Fibroblast of upper back skin (primary cell): ENCODE measurements around the gene SEC31B.

Source experiments
- DNase-seq: peaks from one replicate; pipeline ENCODE4 v3.0.0-alpha.2; 2013

The SEC31B gene

DNA sequence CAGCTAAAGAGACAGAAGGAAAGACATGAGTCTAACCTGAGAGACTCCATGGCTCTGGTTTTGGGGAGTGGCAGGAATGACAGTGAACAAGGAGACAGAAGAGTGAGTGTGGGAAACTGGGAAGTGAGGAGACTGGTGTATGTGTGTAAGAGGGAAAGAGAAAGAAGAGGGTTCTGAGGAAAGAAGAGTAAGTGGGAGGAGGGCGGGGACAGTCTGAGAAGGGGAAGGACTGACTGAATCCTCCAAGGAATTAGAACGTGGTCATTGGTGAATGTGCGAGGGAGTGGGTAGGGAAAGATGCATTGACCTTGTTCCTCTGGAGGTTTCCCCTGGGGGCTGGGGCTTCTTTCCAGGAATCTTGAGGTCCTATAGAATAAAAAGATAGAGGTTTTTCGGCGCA lies 30.3 kb downstream of the SEC31B start:
- no peak for DNase-seq

DNA sequence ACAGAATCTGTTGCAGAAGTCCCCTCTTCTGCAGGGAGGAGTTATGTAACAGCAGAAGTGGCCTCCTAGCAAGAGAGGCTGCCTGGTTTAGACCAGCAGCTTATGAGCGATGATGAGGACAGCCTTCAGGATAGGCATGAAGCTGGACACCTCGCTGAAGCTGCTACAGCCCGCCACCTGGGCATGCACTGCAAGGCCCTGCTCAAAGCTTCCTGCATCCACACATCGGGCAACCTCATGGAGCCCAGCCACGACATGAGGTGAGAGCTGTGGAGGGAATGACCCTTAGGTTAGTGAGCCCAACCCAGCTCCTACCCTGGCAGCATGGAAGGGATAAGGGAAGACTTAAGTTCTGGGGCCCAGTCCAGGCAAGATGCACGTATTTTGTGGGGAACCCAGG lies 32.1 kb downstream of the SEC31B start:
- no peak for DNase-seq

DNA sequence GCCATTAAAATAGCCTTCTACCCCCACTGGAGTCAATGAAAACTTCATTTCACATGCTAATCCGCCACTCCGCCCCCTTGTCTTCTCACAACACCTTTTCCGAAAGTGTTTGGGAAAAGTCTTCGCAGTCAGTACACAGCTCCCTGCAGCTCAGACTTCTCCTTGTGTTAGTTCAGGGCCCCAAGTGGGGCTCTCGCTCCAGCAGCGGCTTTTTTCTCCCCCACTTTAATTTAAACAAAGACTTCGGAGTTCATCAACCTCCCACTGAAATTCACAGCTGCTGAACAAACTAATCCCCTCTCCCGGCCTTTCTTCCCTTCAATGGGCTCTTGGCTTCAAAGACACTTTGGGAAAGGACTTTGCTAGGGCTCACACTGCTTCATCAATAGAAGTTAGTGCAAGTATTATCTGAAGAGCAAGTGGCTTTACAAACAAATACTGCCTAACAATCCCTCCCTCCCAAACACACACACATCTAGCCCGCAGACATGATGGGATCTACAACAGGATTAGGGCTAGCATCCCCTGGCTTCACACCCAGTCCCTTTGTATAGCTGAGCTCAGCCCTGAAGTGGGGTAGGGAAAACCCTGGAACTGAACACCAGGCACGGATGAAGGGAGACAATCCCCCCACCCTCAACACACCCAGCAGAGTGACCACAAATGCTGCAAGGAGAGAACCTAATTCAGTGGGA lies 33.7 kb downstream of the SEC31B start:
- no peak for DNase-seq

DNA sequence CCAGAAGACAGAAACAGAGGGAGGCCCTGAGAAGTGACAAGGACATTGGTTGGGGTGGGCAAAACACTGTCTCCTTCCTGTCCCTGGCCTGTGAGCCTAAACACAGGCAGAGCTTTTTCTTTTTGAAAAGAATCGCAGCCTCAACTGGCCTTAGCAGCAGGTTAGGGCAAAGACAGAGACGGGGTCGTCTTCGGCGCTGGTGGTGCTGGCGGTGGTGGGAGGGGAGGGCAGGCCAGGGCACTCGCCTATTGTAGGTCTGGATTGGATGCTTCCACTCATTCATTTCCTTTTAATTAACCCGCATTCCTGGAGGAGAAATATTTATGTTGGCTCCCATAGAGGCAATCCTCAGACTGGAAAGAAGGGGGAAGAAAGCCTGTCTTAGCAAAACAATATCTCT lies 34.3 kb downstream of the SEC31B start:
- no peak for DNase-seq

DNA sequence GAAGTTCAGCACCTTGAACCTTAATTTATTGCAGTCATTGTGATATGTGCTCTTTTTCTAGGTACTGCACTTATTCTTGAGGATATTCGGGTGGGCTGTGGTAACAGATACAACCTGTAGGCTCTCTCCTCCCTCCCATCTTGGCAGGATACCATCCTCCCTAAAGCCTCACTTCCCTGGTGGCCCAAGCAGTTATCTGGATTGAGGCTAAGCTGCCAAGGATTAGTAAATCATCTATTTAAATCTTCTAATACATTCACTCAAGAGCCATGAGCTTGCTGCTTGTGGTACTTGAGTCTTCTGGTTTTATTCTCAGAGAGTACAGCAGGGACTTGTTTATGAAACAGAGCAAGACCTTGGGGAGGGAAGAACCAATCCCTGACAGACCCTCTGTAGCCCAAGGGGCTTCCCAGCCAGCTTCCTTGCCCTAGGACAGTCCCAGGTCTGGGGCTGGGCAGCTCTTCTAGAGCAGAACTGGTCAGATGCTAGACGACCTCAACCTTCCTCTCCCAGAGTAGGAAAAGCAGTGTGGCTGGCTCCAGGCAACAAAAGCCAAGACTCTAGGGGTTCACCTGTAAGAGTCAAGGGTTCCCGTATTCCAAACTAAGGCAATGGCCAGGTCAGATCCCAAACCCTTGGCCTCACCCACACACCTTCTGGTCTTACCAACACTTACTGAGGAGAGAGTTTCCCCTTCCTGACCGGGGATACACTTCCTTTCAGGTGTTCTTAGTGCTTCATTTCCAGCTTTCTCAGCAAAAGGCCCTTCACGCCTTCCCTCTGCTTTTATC lies 35.6 kb downstream of the SEC31B start:
- no peak for DNase-seq

DNA sequence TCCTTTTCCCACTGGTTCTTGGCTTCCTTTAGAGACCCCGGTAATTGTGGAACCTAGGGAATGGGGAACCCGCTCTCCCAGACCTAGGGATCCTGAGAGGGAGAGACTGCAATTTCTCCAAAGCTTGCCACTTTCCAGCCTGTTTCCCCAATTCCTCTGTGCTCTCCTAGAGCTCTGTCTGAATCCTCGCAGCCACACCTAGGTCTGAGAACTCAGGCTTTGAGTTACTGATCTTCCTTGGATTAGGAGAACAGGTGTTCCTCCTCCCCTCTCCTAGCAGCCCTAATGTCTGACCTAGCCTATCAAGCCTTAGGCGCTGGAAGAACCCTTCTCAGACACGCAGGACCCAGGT lies 36.9 kb downstream of the SEC31B start:
- no peak for DNase-seq

DNA sequence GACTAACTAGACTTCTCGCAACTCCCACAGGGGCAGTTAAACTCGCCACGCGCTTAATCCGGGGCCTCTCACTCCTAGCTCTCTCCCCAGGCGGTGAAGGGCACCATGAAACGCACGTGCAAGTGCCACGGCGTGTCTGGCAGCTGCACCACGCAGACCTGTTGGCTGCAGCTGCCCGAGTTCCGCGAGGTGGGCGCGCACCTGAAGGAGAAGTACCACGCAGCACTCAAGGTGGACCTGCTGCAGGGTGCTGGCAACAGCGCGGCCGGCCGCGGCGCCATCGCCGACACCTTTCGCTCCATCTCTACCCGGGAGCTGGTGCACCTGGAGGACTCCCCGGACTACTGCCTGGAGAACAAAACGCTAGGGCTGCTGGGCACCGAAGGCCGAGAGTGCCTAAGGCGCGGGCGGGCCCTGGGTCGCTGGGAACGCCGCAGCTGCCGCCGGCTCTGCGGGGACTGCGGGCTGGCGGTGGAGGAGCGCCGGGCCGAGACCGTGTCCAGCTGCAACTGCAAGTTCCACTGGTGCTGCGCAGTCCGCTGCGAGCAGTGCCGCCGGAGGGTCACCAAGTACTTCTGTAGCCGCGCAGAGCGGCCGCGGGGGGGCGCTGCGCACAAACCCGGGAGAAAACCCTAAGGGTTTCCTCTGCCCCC lies 37.4 kb downstream of the SEC31B start:
- peak; percentile 52 for DNase-seq

DNA sequence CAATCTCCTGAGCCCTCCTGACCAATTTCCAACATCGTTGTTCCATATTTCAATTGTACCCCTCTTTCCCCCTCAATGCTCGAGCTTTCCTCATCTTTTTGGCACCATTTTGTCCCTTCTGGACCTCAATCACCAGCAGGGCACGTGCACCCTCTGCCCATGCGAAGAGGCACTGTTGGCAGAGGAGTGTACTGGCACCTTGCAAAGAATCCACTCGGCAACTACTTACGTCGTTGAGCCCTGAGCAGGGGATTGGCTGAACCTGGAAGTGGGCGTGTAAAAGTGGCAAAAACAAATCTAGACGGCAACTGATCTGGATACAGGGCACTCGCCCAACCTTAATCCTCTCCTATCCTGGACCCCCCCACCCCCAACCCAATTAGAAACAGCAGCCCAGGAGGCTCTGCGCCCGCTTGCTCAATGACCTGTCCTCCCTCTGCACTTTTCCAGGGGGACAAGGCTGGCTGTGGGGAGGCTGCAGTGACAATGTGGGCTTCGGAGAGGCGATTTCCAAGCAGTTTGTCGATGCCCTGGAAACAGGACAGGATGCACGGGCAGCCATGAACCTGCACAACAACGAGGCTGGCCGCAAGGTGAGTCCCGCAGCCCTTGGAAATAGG lies 38.1 kb downstream of the SEC31B start:
- peak; percentile 77 for DNase-seq

DNA sequence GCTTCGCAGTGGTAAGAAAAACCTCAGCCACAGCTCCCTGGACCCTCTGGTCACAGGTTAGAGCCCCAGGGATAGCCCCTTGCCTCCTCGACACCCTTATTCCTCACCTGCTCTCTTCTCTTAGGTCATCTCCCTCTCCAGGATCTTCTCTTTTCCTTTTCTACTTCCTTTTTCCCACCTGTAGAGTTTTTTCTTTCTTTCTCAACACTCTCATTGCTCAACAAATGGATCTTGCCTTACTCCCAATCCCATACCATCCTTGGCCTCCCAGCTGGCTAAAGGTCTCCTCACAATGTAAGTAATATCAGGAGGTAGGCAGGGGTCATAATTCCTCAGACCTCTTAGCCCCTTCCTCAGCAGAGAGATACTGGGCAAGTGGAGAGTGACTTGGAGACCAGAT lies 39.7 kb downstream of the SEC31B start:
- DNase-seq = no peak

DNA sequence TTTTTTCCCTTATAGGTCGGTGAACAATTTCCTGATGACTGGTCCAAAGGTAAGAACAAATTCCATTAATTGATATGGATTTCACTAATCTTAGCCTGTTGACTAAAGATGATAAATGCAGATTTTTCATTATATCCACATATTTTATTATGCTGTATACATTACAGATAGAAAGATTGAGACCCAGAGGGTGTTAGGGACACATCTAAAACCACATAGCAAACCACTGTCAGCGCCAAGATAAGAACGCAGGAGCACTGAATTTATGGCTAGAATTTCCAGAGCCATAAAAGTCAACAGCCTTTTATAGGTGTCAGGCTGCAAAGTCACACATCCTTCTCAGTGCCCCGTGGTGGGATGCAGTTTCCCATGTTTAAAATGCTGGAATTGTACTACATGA lies 40.6 kb downstream of the SEC31B start:
- DNase-seq = no peak

DNA sequence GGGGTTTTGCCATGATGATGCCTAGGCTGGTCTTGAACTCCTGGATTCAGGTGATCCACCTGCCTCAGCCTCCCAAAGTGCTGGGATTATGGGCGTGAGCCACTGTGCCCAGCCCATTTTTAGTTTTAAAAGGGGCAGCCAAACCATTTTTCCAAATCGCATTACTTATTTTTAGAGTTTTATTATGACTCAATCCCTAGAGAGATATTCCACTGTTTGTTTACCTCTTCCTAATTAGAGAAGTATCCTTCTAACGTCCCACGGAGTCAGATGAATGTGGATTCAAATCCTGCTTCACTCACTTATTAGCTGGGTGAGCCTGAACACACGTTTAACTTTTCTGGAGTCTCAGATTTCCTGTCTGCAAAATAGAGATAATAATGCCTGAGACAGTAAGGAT lies 41.7 kb downstream of the SEC31B start:
- DNase-seq = no peak

DNA sequence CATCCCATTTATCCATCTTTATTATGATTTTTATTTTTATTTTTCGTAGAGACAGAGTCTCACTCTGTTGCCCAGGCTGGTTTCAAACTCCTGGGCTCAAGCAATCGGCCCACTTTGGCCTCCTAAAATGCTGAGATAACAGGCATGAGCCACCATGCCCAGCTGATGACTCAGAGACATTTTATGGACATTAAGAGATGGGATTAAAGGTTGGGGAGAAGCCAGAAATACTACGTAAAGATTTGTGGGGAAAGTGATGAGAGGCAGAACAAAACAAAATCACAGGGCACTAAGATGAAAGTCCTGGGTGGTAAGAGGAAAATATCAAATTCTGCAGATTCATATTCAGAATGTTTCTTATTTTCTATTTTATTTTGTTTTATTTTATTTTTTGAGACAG lies 49.3 kb downstream of the SEC31B start:
- DNase-seq = peak; percentile 61

DNA sequence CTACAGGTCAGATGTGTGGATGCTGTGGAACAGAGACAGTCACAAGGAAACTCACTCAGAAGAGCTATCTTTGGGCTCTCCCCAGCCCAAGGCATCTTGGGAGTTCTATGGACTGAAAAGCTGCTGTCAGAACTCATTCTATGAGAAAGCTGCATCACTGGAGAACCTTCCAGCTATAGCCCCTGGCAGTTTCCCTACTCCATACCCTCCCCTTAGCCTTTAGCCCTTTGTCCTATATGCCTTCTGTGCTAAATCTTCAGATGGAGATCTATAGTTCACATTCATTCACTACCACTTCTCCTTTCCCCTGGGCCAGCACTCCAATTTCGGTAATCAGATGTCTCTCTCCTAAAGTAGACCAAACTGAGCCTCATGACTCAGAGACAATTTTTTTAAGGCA lies 49.9 kb downstream of the SEC31B start:
- DNase-seq = no peak

DNA sequence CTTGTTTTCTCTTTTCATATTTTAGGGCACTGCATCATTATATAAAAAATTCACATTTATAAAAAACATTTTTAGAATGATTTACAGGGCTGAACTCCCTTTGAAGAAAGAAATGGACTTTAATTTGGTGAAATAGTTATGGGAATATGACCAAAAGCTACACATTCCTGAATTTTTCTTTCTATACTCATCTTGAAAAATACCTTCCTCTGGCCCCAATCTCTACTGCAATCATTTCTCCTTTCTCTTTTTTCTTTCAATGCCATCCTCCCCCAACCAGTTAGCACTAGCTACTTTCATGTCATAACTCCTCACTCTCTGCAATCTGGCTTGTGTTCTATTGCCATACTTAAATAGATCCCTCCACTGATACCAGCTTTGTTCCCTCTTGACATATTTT lies 50.7 kb downstream of the SEC31B start:
- DNase-seq = peak; percentile 58

DNA sequence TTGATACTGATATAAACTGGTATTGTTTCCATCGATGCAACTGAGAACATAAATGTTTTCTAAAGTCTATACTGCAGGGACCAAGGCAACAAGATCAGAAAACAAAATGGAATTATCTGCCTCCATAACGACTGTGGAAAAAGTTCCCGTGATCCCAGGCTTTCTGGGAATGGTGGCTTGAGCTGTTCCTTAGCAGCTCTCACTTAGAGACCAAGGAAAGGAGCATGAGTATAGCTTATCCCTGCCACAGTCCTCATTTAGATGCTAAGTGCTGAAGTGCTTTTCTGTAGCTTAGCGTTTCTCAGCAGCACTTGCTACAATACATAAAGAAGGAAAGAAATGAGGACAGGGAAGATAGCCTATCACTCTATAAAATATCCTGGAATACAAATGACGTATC lies 51.3 kb downstream of the SEC31B start:
- DNase-seq = no peak

DNA sequence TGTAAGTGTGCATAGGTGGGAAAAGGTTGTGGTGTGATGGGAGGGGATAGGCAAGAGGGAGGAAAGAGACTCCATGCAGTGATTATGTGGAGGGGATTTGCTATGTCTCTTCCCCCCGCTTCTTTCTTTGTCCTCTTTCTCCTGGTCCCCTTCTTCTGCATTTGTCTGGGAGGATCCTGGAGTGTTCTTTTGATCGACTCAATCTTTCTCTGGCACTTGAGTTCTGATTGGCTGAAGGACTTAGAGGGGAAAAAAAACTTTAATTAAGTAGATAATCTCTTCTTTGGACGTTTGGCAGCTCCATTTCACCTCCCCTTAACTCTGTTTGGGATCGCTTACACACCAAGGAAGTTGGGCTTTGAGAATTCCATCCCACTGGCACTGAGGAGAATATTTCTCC lies 57.0 kb downstream of the SEC31B start, which contains the start of gene WNT8B:
TSS of gene WNT8B (plus strand) at position 301 of the 400 bp plus-strand sequence. CDS start 160 bp downstream, outside the sequence.
- DNase-seq = no peak

DNA sequence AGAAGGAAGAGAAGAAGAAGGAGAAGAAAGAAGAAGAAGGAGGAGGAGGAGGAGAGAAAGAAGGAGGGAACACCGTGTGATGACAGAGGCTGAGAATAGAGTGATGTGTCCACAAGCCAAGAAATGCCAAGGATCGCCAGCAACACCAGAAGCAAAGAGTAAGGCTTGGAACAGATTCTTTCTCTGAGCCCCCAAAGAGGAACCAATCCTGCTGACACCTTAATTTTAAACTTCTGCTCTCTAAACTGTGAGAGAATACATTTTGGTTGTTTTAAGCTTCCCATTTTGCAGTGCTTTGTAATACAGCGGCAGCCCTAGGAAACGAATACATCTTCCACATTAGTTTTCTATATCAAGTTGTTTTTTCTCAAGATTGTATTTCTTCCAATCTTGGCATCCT lies 70.7 kb downstream of the SEC31B start:
- no peak for DNase-seq

DNA sequence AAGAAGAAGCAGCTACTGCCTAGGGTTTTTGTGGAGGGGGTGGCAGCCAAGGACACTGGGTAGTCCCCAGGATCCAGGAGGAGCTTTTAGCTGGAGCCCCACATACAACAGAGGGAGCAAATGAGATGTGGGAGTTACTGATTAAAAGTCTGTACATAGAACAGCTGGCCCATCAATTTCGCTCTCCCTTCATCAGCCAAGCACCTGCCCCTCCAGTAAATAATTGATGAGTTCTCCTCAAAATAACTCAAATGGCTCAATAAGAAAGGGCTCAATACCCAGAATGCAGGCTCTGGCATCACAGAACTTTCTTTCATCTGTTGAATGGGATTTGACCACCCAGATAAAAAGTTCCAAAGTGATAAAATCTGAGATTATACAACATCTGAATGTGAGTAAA lies 72.0 kb downstream of the SEC31B start:
- DNase-seq = no peak

DNA sequence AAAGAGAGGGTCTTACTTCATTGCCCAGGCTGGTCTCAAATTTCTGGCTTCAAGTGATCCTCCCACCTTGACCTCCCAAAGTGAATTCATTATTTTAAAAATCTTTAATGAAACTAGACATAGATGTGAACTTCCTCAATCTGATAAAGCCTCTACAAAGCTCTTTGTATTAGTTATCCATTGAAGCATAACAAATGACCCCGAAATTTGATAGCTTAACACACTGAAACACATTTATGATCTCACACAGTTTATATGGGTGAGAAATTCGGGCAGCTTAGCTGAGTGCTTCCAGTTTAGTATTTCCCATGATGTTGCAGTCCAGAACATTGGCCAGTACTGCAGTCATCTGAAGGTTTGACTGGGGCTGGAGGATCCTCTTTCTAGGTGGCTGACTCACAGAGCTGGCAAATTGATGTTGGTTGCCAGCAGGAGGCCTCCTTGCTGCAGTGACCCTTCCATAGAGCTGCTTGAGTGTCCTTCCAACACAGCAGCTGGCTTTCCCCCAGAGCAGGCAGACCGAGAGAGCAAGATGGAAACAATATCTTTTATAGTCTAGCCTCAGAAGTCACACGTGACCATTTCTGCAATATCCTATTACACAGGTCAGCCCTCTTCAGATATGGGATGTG lies 73.4 kb downstream of the SEC31B start:
- DNase-seq = no peak

DNA sequence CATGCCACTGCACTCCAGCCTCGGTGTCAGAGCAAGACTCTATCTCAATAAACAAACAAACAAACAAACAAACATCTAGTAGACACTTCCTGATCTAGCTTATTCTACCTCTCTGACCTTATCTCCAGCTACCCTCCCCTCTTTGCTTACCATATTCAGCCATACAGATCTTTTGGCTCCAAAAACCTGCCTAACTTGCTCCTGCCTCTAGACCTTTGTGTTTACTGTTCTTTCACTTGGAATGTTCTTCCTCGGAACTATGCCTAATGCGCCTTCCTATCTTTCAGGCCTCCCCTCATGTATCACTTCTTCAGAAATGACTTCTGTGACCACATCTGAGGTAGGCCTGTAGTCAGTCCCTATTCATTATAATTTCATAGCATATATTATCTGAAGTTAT lies 77.1 kb downstream of the SEC31B start:
- no peak for DNase-seq

DNA sequence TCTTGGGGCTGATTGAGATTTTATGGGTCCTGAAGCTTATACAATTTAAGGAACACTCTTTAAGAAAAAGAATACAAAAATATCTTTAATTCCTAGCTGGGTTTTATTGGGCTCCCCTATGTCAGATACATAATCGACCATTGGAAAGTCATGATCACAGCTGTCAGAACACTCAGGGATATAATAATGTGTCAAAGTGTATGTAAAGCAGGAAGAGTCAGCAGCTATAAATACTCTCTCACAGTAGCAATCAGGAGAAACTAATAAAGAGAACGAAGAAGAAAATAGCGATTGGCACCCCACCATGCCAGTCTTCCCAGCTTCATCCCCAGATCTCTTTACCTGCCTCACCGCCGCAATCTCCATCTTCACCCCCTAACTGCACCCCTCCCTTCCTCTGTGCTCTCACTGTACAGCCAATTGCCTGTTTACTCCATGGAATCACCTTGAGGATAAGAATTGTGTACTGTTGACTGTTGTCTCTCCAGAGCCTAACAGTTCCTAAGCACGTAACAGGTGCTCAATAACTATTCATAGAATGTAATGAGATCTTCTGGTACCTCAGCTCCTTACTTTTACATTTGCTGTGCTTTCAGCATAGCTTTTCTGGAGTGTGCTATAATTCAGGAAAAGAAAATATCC lies 80.9 kb downstream of the SEC31B start:
- no peak for DNase-seq
